H9 (cell line): ENCODE results near the gene R3HCC1L. TPM values are rescaled to one million over a fixed set of nuclear protein-coding genes. Genes with fewer than 3 reads are reported as not detected.

Experiments
- DNase-seq: peaks from one replicate; pipeline ENCODE4 v3.0.0-alpha.2; 2017
- H2AFZ ChIP-seq: one replicate; pipeline ENCODE4 v1.6.1; 2013; ENCODE audit warnings: mild to moderate bottlenecking, low read length, control low read depth, moderate library complexity
- H2AK5ac ChIP-seq: 2 replicates; pipeline ENCODE4 v1.6.1; 2013; ENCODE audit warnings: low read length, control low read depth, mixed read lengths; ENCODE audit not compliant: insufficient read length
- H2BK120ac ChIP-seq: one replicate; pipeline ENCODE4 v1.6.1; 2013; ENCODE audit warnings: low read depth, mild to moderate bottlenecking, low read length, control low read depth, inconsistent platforms; ENCODE audit not compliant: poor library complexity, severe bottlenecking
- H2BK12ac ChIP-seq: 2 replicates; pipeline ENCODE4 v1.6.1; 2013; ENCODE audit warnings: low read length, control low read depth, mixed read lengths, low read depth; ENCODE audit not compliant: insufficient read length
- H2BK15ac ChIP-seq: 2 replicates; pipeline ENCODE4 v1.6.1; 2013; ENCODE audit warnings: low read depth, low read length, control low read depth
- H2BK20ac ChIP-seq: one replicate; pipeline ENCODE4 v1.6.1; 2013; ENCODE audit warnings: low read depth, mild to moderate bottlenecking, low read length, control low read depth, inconsistent platforms; ENCODE audit not compliant: poor library complexity, severe bottlenecking
- H2BK5ac ChIP-seq: 2 replicates; pipeline ENCODE4 v1.6.1; 2013; ENCODE audit warnings: low read length, control low read depth, mixed read lengths; ENCODE audit not compliant: insufficient read length
- H3K14ac ChIP-seq: 2 replicates; pipeline ENCODE4 v1.6.1; 2013; ENCODE audit warnings: low read length, control low read depth; ENCODE audit not compliant: insufficient read depth
- H3K18ac ChIP-seq: 2 replicates; pipeline ENCODE4 v1.6.1; 2013; ENCODE audit warnings: low read depth, mild to moderate bottlenecking, mixed read lengths, low read length, control low read depth; ENCODE audit not compliant: insufficient read length
- H3K23ac ChIP-seq: 2 replicates; pipeline ENCODE4 v1.6.1; 2013; ENCODE audit warnings: low read length, control low read depth, mixed read lengths, low read depth; ENCODE audit not compliant: insufficient read length
- H3K23me2 ChIP-seq: 2 replicates; pipeline ENCODE4 v1.6.1; 2013; ENCODE audit warnings: low read depth, mild to moderate bottlenecking, mixed read lengths, low read length, control low read depth; ENCODE audit not compliant: insufficient read length, poor library complexity, severe bottlenecking
- H3K27ac ChIP-seq: 2 replicates; pipeline ENCODE4 v1.5.1; 2013; ENCODE audit warnings: low read length, control low read depth, mixed read lengths, low read depth; ENCODE audit not compliant: insufficient read length
- H3K27me3 ChIP-seq: 2 replicates; pipeline ENCODE4 v1.6.1; 2013; ENCODE audit warnings: low read length, control low read depth, inconsistent platforms; ENCODE audit not compliant: insufficient read depth
- H3K4ac ChIP-seq: 2 replicates; pipeline ENCODE4 v1.6.1; 2013; ENCODE audit warnings: low read depth, mild to moderate bottlenecking, control low read depth, inconsistent platforms, low read length, moderate library complexity
- H3K4me1 ChIP-seq: 2 replicates; pipeline ENCODE4 v1.6.1; 2013; ENCODE audit warnings: low read length, control low read depth, inconsistent platforms; ENCODE audit not compliant: insufficient read depth
- H3K4me2 ChIP-seq: 2 replicates; pipeline ENCODE4 v1.6.1; 2013; ENCODE audit warnings: low read length, control low read depth, mixed read lengths; ENCODE audit not compliant: insufficient read length, insufficient read depth
- H3K56ac ChIP-seq: 2 replicates; pipeline ENCODE4 v1.6.1; 2013; ENCODE audit warnings: low read depth, mild to moderate bottlenecking, mixed read lengths, low read length, control low read depth; ENCODE audit not compliant: insufficient read length
- H3K79me1 ChIP-seq: 2 replicates; pipeline ENCODE4 v1.6.1; 2013; ENCODE audit warnings: low read depth, mild to moderate bottlenecking, moderate library complexity, low read length, control low read depth, inconsistent platforms; ENCODE audit not compliant: insufficient read depth, poor library complexity, severe bottlenecking
- H3K79me2 ChIP-seq: 2 replicates; pipeline ENCODE4 v1.6.1; 2013; ENCODE audit warnings: low read length, control low read depth, inconsistent platforms; ENCODE audit not compliant: insufficient read depth
- H3K9ac ChIP-seq: 2 replicates; pipeline ENCODE4 v1.6.1; 2013; ENCODE audit warnings: low read length, control low read depth, mixed read lengths; ENCODE audit not compliant: insufficient read length; ENCODE audit errors: extremely low read depth
- H3K9me3 ChIP-seq: one replicate; pipeline ENCODE4 v1.6.1; 2013; ENCODE audit warnings: low read depth, low read length, inconsistent platforms; ENCODE audit not compliant: control insufficient read depth
- H3T11ph ChIP-seq: one replicate; pipeline ENCODE4 v1.6.1; 2013; ENCODE audit warnings: mild to moderate bottlenecking, low read length, control low read depth, inconsistent platforms
- H4K20me1 ChIP-seq: one replicate; pipeline ENCODE4 v1.6.1; 2013; ENCODE audit not compliant: control insufficient read depth, insufficient read length, insufficient read depth
- H4K5ac ChIP-seq: 2 replicates; pipeline ENCODE4 v1.6.1; 2013; ENCODE audit warnings: low read depth, mild to moderate bottlenecking, mixed read lengths, low read length, control low read depth; ENCODE audit not compliant: insufficient read length
- H4K8ac ChIP-seq: replicated peaks from 2 replicates; pipeline ENCODE4 v1.6.1; 2013; ENCODE audit warnings: low read length, control low read depth, mixed read lengths, low read depth; ENCODE audit not compliant: insufficient read length
- H4K91ac ChIP-seq: 2 replicates; pipeline ENCODE4 v1.6.1; 2013; ENCODE audit warnings: low read depth, mild to moderate bottlenecking, moderate library complexity, mixed read lengths, low read length, control low read depth; ENCODE audit not compliant: insufficient read length
- H3K27ac Mint-ChIP-seq, 3 experiments: 2 replicates in 2 of 3; 3 replicates in 1 of 3; pipeline ENCODE4 v1.8.0; 2020 to 2021; ENCODE audit warnings: mixed read lengths in 3 of 3, mild to moderate bottlenecking in 1 of 3, moderate library complexity in 1 of 3
- H3K27me3 Mint-ChIP-seq: 2 replicates; pipeline ENCODE4 v1.8.0; 2021; ENCODE audit warnings: low read depth, mild to moderate bottlenecking, moderate library complexity, mixed read lengths
- H3K36me3 Mint-ChIP-seq, 3 experiments: 2 replicates in 2 of 3; 3 replicates in 1 of 3; pipeline ENCODE4 v1.8.0; 2020 to 2021; ENCODE audit warnings: low read depth in 3 of 3, mixed read lengths in 3 of 3; ENCODE audit not compliant: insufficient read depth in 1 of 3
- H3K4me1 Mint-ChIP-seq, 2 experiments: 2 replicates each; pipeline ENCODE4 v1.8.0; 2020; ENCODE audit warnings: mixed read lengths in 2 of 2
- H3K4me3 Mint-ChIP-seq, 2 experiments: 2 replicates in 1 of 2; 3 replicates in 1 of 2; pipeline ENCODE4 v1.8.0; 2020 to 2021; ENCODE audit warnings: mild to moderate bottlenecking in 2 of 2, mixed read lengths in 2 of 2, moderate library complexity in 1 of 2
- H3K9me3 Mint-ChIP-seq, 2 experiments: 2 replicates in 1 of 2; 3 replicates in 1 of 2; pipeline ENCODE4 v1.8.0; 2020; ENCODE audit warnings: mild to moderate bottlenecking in 2 of 2, mixed read lengths in 2 of 2, moderate library complexity in 1 of 2
- CTCF ChIP-seq: fragments of 200-600 bp; sonication (generic); conservative IDR thresholded peaks from 3 replicates; pipeline ENCODE4 v1.8.0; 2021; ENCODE audit warnings: antibody characterized with exemption, mild to moderate bottlenecking
- WGBS: extraction: QIAGEN DNeasy Blood & Tissue Kit; methylation state at CpG from one replicate; pipeline ENCODE4 v1.1.7; 2013; ENCODE audit warnings: missing lambda C conversion rate, low lambda C conversion rate, mixed read lengths; ENCODE audit not compliant: insufficient read length; ENCODE audit errors: extremely low coverage; 5-methylcytosine and 5-hydroxymethylcytosine counted together
- total RNA-seq: library from RNA; stranded (reverse); gene quantifications from 2 replicates; pipeline ENCODE4 v1.2.1, GENCODE V29; 2021

Gene R3HCC1L
- total RNA-seq, 1 experiment from 2014 or later, result 18.5 TPM

- H4K20me1 ChIP-seq, result no peaks in the 10 kb centered on the region
Observed at GRCh38 chr10:98260350-98260749, 125.9 kb downstream of the R3HCC1L start.

More at GRCh38 chr10:98260350-98260749, 125.9 kb downstream of the R3HCC1L start:
- no peak overlapping the region for H2BK120ac ChIP-seq
- H3K79me1 ChIP-seq, result no peaks in the 10 kb centered on the region
- Mint-ChIP-seq H3K4me1 (no peaks in the 10 kb centered on the region), H3K4me3 (no peak overlapping the region), H3K27ac (no peak overlapping the region; a peak in 1 of 7 replicates), H3K36me3 (peaks cover 0 to 4% (median 0%) of the 10 kb centered on the region in 3 experiments; a peak in 1 of 7 replicates), H3K27me3 (no peaks in the 10 kb centered on the region), H3K9me3 (no peaks in the 10 kb centered on the region)
- H2AK5ac ChIP-seq, result no peak overlapping the region
- H4K8ac ChIP-seq, result no peak overlapping the region
- H2BK20ac ChIP-seq, result no peak overlapping the region
- H4K91ac ChIP-seq, result no peak overlapping the region
- H3K4me2 ChIP-seq, result no peak overlapping the region
- no peak overlapping the region for H3K23ac ChIP-seq
- H3K23me2 ChIP-seq, result no peaks in the 10 kb centered on the region
- H3T11ph ChIP-seq, result no peak overlapping the region
- H2BK12ac ChIP-seq, result no peak overlapping the region
- H3K4ac ChIP-seq, result no peak overlapping the region
- no peak overlapping the region for H2AFZ ChIP-seq
- no peak overlapping the region for H3K9ac ChIP-seq
- no peak overlapping the region for H3K14ac ChIP-seq
- H3K18ac ChIP-seq, result no peak overlapping the region
- WGBS, result no CpG with 5 or more reads among the region's 9 CpGs
- H2BK5ac ChIP-seq, result no peak overlapping the region
- no peak overlapping the region for H2BK15ac ChIP-seq
- H3K9me3 ChIP-seq, result no peaks in the 10 kb centered on the region
- H4K5ac ChIP-seq, result no peak overlapping the region
- H3K56ac ChIP-seq, result no peak overlapping the region
- H3K27me3 ChIP-seq, result no peaks in the 10 kb centered on the region
- DNase-seq, result no peak
- H3K4me1 ChIP-seq, result no peaks in the 10 kb centered on the region
- H3K27ac ChIP-seq, result no peak overlapping the region
- TF ChIP-seq CTCF, result no peak
- H3K79me2 ChIP-seq, result no peaks in the 10 kb centered on the region
